SJSA1 (cell line): Measurements from ENCODE around the gene SNTG2. TPM values are rescaled to one million over a fixed set of nuclear protein-coding genes. Genes with fewer than 3 reads are reported as not detected.
"Not testable (repeated sequence)": the region's sequence is repeated elsewhere in the genome, so short reads cannot be mapped to it uniquely, and the experiment has no call there.

ENCODE experiments used
- DNase-seq, 2 experiments: peaks; one replicate each; pipeline ENCODE4 v3.0.0-alpha.2; 2015 to 2020; ENCODE audit warnings: low spot score in 2 of 2, low read depth in 1 of 2
- H3K27ac ChIP-seq: fragments of 250-450 bp; sonication (Bioruptor Pico); 2 replicates; pipeline ENCODE4 v1.5.1; 2020; ENCODE audit warnings: mild to moderate bottlenecking, moderate library complexity
- H3K27me3 ChIP-seq: fragments of 250-450 bp; sonication (Bioruptor Pico); replicated peaks from 2 replicates; pipeline ENCODE4 v1.5.1; 2020; ENCODE audit warnings: mild to moderate bottlenecking, moderate library complexity
- H3K36me3 ChIP-seq: fragments of 250-450 bp; sonication (Bioruptor Pico); 2 replicates; pipeline ENCODE4 v1.5.1; 2020; ENCODE audit warnings: mild to moderate bottlenecking
- H3K4me1 ChIP-seq: fragments of 250-450 bp; sonication (Bioruptor Pico); replicated peaks from 2 replicates; pipeline ENCODE4 v1.6.1; 2021; ENCODE audit warnings: mild to moderate bottlenecking
- H3K4me3 ChIP-seq: fragments of 250-450 bp; sonication (Bioruptor Pico); 2 replicates; pipeline ENCODE4 v1.5.1; 2020; ENCODE audit warnings: mild to moderate bottlenecking
- H3K9me3 ChIP-seq: fragments of 250-450 bp; sonication (Bioruptor Pico); replicated peaks from 2 replicates; pipeline ENCODE4 v1.5.1; 2020; ENCODE audit warnings: mild to moderate bottlenecking
- total RNA-seq: library from RNA; depleted of rRNA; stranded (reverse); fragments of >200 nt; shearing (Covaris generic); gene quantifications from 2 replicates; pipeline ENCODE4 v1.2.3, GENCODE V29; 2014

SNTG2 gene
- total RNA-seq, 1 experiment from 2014 or later = 8.7 TPM

DNA sequence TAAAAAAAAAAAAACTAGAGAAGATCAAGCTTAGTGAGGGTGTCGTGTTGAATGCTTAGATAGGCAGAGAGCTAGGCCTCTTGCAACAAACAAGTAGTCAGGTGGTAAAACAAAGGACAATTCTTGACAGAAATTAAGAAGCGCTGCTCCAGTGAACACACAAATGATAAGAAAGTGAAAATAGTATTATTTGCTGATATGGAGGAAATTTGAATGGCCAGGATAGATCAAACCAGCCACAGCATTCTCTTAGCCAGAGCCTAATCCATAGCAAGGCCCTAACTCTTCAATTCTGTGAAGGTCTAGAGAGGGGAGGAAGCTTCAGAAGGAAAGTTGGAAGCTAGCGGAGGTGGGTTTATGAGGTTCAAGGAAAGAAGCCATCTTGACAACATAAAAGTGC, 121.0 kb downstream of the SNTG2 start:
- no peaks in the 10 kb centered on the region for H3K27me3 ChIP-seq
- H3K9me3 ChIP-seq = no peaks in the 10 kb centered on the region
- H3K36me3 ChIP-seq = no peaks in the 10 kb centered on the region
- H3K27ac ChIP-seq = no peak overlapping the region
- DNase-seq = no peak
- no peaks in the 10 kb centered on the region for H3K4me1 ChIP-seq
- H3K4me3 ChIP-seq = no peak overlapping the region

DNA sequence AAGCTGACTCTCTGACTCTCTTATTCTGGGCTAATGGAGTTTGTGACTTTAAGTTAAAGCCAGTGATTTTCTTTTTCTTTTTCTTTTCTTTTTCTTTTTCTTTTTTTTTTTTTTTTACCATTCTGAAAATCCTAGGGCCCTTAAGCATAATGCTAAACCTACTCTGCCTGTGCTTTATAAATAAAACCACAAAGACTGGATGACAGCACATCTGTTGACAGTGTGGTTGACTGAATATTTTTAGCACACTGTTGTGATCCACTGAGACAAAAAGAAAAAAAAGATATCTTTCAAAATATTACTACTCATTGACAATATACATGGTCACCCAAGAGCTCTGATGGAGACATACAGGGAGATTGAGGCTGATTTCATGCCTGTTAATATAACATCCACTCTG, 121.6 kb downstream of the SNTG2 start:
- Histone ChIP-seq H3K4me1 (no peaks in the 10 kb centered on the region), H3K27ac (no peak overlapping the region), H3K9me3 (no peaks in the 10 kb centered on the region), H3K27me3 (no peaks in the 10 kb centered on the region), H3K4me3 (no peak overlapping the region), H3K36me3 (no peaks in the 10 kb centered on the region)
- DNase-seq = no peak

DNA sequence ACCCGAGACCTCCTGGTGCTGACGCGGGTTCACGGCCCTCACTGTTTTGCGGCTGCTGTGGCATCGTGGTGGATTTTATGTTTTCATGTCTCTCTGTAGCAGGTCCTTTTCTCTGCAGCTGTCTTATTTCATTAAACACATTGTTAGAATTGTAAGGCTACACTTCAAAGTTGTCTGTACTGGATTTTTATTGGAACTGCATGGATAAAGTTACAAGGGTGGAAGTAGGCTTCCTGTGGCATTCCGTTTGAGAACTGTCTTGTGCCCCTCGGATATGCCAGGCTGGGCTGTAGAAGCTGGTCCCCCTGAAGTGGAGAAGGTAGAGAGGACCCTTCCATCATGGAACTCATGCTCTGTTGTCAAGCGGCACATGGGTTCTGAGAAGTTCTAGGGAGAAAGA, 127.3 kb downstream of the SNTG2 start:
- Histone ChIP-seq H3K4me1 (no peaks in the 10 kb centered on the region), H3K36me3 (no peaks in the 10 kb centered on the region), H3K9me3 (no peaks in the 10 kb centered on the region), H3K27me3 (no peaks in the 10 kb centered on the region), H3K4me3 (no peak overlapping the region), H3K27ac (no peak overlapping the region)
- DNase-seq = no peak

DNA sequence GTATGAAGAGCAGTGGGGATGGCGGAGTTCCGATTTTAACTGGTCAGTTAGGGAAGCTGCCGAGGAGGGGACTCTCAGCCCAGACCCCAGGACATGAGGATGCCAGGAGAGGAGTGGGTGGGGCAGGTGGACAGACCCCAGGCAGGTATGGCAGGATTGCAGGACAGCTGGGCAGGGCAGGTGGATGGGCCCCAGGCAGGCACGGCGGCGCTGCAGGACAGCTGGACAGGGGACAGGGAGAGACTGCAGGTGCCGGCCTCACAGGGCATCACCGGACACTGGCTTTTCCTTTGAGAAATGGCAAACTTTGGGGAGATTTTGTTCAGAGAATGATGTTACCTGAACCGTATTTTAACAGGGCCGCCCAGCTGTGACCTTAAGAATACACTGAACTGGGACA, 127.7 kb downstream of the SNTG2 start:
- Histone ChIP-seq H3K27me3 (no peaks in the 10 kb centered on the region), H3K27ac (no peak overlapping the region), H3K4me1 (no peaks in the 10 kb centered on the region), H3K36me3 (no peaks in the 10 kb centered on the region), H3K9me3 (no peaks in the 10 kb centered on the region), H3K4me3 (no peak overlapping the region)
- DNase-seq = no peak

DNA sequence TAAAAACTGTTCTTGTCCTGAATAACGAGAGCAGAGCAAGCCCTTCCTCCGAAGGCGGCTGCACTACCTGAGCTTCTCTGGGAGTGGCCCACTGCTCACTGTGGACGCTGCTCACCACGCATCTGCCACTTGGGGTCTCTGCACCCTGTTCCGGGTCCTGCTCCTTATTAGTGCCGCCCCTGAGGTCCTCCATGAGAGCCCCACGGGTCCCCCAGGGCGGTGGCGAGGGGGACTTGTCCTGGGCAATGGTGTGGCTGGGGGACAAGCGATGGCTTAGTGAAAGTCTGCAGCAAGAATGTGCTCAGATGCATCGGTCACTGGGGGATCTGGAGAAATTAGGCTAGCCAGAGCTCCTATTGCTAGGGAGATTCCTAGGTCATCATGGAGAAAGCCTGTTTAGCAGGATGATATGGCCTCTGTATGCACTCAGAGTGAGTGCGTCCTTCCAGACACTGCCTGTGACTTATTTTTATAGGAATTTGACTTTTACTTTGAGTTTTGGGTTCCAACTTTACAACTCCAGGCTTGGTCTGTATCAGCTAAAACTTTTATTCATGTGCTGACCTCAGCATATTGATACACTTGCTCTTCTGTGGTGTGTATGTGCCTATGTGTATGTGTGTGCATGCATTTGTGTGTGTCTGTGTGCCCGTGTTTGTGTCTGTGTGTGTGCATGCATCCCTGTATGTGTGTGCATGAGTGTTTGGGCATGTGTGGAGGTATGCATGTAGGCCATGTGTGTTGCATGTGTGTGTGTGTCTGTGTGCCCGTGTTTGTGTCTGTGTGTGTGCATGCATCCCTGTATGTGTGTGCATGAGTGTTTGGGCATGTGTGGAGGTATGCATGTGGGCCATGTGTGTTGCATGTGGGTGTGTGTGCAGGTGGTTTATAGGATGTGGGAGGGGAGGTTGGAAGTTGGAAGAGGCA, 129.5 kb downstream of the SNTG2 start:
- Histone ChIP-seq H3K36me3 (no peaks in the 10 kb centered on the region), H3K27me3 (no peaks in the 10 kb centered on the region), H3K4me1 (no peaks in the 10 kb centered on the region), H3K9me3 (no peaks in the 10 kb centered on the region), H3K4me3 (no peak overlapping the region), H3K27ac (no peak overlapping the region)
- no peak for DNase-seq

DNA sequence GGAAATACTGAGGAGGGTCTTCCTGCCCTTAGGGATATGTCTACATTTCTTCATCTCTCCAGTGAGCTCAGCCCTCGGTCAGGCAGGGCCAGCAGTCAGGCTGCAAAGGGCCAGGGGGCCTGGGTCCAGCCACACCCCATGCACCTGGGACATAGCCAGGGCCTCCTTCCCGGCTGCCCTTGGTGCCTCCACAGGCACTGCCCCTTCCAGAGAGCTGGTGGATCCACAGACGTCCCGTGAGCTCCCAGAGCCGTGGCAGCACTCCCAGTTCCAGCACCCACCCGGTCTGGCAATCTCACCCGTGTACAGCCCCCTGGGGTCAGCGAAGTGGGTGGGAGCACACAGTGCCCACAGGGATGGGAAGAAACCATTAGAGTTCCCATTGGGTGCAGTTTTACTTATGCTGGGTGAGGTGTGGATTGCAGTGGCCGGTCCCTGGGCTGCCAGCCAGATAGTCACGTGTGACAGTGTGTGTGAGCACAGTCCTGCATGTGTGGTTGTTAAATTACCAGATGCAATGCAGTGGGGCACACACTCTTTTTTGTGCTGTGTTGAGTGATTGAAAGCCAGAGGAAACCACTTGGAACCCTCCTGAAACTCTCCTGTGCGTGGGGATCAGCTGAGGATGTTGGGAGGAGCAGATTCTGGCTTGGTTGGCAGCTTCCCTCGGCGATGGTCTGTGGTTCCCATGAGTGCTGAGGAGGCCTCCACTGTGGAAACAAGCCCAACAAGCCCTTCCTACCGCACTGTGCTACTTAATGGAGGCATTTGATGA, 131.0 kb downstream of the SNTG2 start:
- H3K36me3 ChIP-seq = no peaks in the 10 kb centered on the region
- no peaks in the 10 kb centered on the region for H3K9me3 ChIP-seq
- no peak overlapping the region for H3K4me3 ChIP-seq
- no peaks in the 10 kb centered on the region for H3K27me3 ChIP-seq
- no peak for DNase-seq
- H3K4me1 ChIP-seq = no peaks in the 10 kb centered on the region
- H3K27ac ChIP-seq = no peak overlapping the region

DNA sequence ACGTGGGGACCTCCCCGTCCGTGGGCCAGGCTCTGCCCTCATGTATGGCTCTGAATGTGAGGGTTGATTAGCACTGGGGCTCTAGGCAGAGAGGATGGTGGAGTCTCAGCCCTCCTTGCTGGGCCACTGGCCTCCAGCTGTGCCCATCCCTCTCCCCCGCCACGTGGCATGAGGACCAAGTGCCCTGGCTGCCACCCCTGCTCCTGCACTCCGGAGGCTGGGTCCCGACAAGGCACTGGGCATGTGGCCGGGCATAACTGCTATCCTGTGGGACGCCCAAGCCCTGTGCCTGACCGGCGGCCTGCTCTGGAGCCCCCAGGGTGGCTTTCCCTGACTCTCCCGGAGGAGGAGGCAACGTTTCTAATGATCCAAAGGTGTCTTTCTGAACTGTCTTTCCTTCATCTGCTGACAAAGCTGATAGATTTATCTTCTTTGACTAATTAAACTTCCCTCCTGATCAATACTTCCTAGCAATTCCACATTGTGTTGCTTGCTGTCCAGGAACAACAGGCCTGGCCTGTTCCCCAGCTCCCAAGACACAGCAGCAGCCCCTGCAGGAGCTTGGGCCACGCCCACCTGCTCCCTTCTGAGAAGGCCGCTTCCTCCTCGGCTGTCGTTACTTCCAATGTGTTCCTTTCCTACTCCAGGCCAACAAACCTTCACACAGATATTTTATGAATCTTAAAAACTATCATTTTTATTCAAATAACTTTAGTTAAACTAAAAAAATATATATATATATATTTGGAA, 132.0 kb downstream of the SNTG2 start:
- no peak overlapping the region for H3K27ac ChIP-seq
- no peaks in the 10 kb centered on the region for H3K36me3 ChIP-seq
- no peak for DNase-seq
- no peaks in the 10 kb centered on the region for H3K9me3 ChIP-seq
- no peaks in the 10 kb centered on the region for H3K4me1 ChIP-seq
- H3K27me3 ChIP-seq = no peaks in the 10 kb centered on the region
- H3K4me3 ChIP-seq = no peak overlapping the region

DNA sequence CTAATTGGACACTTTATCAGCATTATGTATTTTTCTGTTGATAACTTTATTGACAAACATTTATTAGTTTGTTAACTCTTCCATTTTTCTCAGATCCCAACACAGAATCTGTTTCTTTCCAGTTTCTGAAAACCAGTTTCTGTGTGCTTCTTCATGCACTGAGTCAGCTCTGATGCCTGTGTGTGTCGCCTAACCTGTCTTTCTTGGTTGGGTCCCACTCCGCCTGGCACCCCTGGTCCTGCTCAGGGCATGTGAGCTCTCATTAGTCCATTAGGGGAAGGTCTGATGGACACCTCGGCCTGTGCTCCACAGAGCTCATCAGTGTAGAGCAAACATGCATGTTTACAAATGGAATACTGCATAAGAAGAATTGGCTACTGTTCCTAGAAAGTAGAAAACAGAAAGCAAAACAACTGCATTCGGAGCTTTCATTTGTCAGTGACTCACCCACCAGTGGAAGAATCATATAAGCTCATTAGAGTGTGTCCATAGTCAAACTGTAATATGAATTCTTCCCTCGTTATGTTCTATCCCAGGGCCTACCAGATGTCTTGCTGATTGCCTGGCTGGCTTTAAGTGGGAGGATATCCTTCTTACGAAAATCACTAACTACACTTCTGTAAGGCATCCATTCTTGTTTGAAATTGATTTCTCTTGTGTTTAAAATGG, 137.7 kb downstream of the SNTG2 start:
- peak in 1 of 2 experiments; percentile 40 for DNase-seq
- no peaks in the 10 kb centered on the region for H3K27me3 ChIP-seq
- H3K36me3 ChIP-seq = no peaks in the 10 kb centered on the region
- peaks cover 21% of the 10 kb centered on the region for H3K4me1 ChIP-seq
- no peak overlapping the region for H3K4me3 ChIP-seq
- no peaks in the 10 kb centered on the region for H3K9me3 ChIP-seq
- peak overlapping the region; percentile 15; the same call in 1 of the 2 replicates for H3K27ac ChIP-seq

DNA sequence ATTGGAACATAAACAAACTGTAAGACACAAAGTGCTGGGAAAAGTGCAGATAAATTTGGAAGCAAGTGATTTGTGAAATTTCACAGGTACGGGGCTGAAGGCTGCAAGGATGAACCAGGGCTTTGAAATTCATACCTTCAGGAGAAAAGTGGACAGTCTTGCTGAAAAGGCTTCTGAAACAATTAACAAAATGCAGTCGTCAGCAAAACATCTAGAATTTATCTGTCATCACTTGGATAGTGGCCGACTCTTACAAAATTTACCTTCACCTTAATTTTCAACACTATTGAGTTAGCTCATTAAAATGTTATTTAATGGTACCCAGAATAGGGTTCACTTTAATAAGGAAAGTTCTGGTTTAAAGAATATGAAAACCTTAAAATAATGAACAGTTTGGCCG, 138.3 kb downstream of the SNTG2 start:
- Histone ChIP-seq H3K4me3 (no peak overlapping the region), H3K27ac (0 out of 2 replicates have a peak overlapping the region, but pooled peaks have one; percentile 15), H3K36me3 (no peaks in the 10 kb centered on the region), H3K9me3 (no peaks in the 10 kb centered on the region), H3K4me1 (peaks cover 21% of the 10 kb centered on the region), H3K27me3 (no peaks in the 10 kb centered on the region)
- DNase-seq = no peak

DNA sequence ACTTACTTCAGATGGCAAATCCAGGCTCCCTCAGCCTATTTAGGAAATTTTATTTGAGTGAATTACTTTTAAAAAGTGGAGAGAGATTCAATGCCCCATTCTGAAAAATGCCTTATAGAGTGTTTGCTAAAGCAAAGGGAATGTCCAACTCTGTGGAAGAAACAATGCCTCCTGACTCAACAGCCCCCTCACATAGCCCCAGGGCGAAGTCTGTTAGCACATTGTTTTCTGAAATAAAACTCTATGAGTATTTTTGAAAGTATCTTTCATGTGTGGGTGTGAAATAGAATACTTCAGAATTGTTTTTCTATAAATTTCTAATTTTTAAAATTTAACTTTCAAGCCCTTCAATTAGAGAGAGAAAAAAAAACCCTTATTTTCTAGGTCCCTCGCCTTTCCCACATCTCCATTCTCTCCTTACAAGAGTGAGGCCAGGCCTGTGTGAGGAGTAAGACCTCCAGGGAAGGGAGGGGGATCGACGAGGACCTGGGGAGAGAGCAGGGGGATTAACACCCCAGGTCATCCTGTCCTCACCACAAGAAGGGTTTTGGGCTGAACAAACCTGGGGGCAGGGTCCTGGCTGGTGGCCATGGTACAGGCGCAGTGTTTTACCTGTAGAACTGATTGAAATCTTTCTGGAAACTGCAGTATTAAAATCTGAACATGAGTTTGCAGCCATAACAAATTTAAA, 141.4 kb downstream of the SNTG2 start:
- no peaks in the 10 kb centered on the region for H3K9me3 ChIP-seq
- 0 out of 2 replicates have a peak overlapping the region, but pooled peaks have one; percentile 7 for H3K27ac ChIP-seq
- no peak overlapping the region for H3K4me3 ChIP-seq
- H3K27me3 ChIP-seq = no peaks in the 10 kb centered on the region
- peaks cover 21% of the 10 kb centered on the region for H3K4me1 ChIP-seq
- peak; percentile 57 to 66 for DNase-seq
- H3K36me3 ChIP-seq = no peaks in the 10 kb centered on the region

DNA sequence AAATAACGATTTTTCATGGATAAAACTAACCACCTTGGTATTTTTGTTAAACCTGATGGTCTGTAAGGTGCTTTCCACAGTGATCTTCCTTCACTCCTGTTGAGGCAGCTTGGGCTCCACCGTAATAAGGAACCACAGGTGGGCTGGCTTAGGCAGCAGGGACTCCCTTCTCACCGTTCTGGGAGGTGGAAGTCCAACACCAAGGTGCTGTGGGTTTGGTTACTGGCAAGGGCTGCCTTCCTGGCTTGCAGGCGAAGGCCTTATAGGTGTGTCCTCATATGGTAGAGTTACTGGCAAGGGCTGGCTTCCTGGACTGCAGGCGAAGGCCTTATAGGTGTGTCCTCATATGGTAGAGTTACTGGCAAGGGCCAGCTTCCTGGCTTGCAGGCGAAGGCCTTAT, 143.0 kb downstream of the SNTG2 start:
- peaks cover 16% of the 10 kb centered on the region for H3K4me1 ChIP-seq
- not testable (repeated sequence) for H3K36me3 ChIP-seq, H3K27ac ChIP-seq, H3K9me3 ChIP-seq, DNase-seq, H3K27me3 ChIP-seq, H3K4me3 ChIP-seq

DNA sequence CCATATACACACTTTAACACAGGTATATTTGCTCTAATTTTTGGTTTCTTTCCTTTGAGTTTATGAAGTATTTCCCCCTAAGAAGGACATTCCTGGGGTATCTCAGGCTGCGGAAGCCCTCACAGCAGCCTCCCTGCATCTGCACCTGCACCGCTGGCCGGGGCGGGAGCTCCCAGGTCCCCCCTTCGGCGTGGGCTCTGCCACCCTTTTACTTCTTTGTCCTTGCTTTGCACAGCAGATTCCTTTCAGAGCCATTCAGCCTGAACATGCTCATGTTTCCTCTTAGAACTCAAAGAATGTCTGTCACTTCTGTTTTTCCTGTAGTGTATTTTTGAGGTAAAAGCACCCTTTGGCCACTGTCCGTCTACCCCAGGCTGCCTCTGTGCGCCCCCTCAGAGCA, 146.5 kb downstream of the SNTG2 start:
- Histone ChIP-seq H3K9me3 (no peaks in the 10 kb centered on the region), H3K27ac (no peak overlapping the region), H3K4me3 (no peak overlapping the region), H3K36me3 (no peaks in the 10 kb centered on the region), H3K4me1 (peaks cover 4% of the 10 kb centered on the region), H3K27me3 (no peaks in the 10 kb centered on the region)
- no peak for DNase-seq

DNA sequence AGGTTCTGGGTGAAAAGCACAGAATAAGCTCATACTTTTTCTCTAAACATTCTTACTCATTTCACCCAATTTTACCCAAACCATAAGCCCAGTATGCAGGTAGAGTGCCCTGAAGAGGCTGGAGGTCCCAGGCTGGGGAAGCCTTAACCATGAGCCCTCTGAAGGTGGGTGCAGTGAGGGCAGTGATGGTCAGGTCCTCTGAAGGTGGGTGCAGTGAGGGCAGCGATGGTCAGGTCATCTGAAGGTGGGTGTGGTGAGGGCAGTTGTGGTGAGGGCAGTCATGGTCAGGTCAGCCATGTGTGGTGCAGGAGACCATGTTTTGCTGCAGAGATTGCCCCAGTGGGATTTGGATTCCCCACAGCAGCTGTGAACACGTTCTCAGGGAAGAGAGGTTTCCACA, 148.8 kb downstream of the SNTG2 start:
- Histone ChIP-seq H3K36me3 (no peaks in the 10 kb centered on the region), H3K27ac (no peak overlapping the region), H3K4me3 (no peak overlapping the region), H3K4me1 (no peaks in the 10 kb centered on the region), H3K27me3 (no peaks in the 10 kb centered on the region), H3K9me3 (no peaks in the 10 kb centered on the region)
- DNase-seq = no peak
